CD4-positive, alpha-beta T cell (primary cell): ENCODE data around the gene MICALL2. TPM values are rescaled to one million over a fixed set of nuclear protein-coding genes. Genes with fewer than 3 reads are reported as not detected.

Experiments used
- ATAC-seq: fragments of 200-7000 bp; cut with Tn5 transposase; one replicate; pipeline ENCODE4 v1.10.0; 2022; ENCODE audit warnings: mild to moderate bottlenecking; ENCODE audit not compliant: poor library complexity
- CTCF ChIA-PET: fragments of 350-600 bp; sonication (Branson Sonifier 250); formaldehyde crosslinking; loops from one replicate; lab custom pipeline; 2021; ENCODE audit warnings: antibody characterized with exemption, inconsistent platforms; lab: Charles Lee
- POLR2A ChIA-PET: fragments of 350-600 bp; sonication (Branson Sonifier 250); formaldehyde crosslinking; loops from one replicate; lab custom pipeline; 2021; ENCODE audit warnings: antibody characterized with exemption, inconsistent platforms; lab: Charles Lee
- DNase-seq, 14 experiments: peaks; one replicate each; pipeline ENCODE4 v3.0.0-alpha.2; 2013 to 2020; ENCODE audit warnings: mixed read lengths in 2 of 14
- H3K27ac ChIP-seq, 2 donors: one replicate each; pipeline versions ENCODE4 v1.5.1 to v1.7.0; 2013; ENCODE audit warnings: low read length in 2 of 2, low read depth in 1 of 2, mild to moderate bottlenecking in 1 of 2
- H3K27me3 ChIP-seq, 2 experiments: 1 replicate in 1 of 2; 2 replicates in 1 of 2; pipeline versions ENCODE4 v1.6.1 to v1.7.0; 2013; ENCODE audit warnings: low read length in 2 of 2, control low read depth in 1 of 2, mild to moderate bottlenecking in 1 of 2, moderate library complexity in 1 of 2; ENCODE audit not compliant: insufficient read depth in 2 of 2, control insufficient read depth in 1 of 2
- H3K36me3 ChIP-seq: one replicate; pipeline ENCODE4 v1.6.1; 2013; ENCODE audit warnings: low read length, control low read depth; ENCODE audit not compliant: insufficient read depth
- H3K4me1 ChIP-seq: one replicate; pipeline ENCODE4 v1.6.1; 2013; ENCODE audit warnings: low read length, control low read depth; ENCODE audit not compliant: insufficient read depth
- H3K4me3 ChIP-seq: one replicate; pipeline ENCODE4 v1.5.1; 2013; ENCODE audit warnings: mild to moderate bottlenecking, low read length, moderate library complexity
- H3K9me3 ChIP-seq, 2 experiments: 1 replicate in 1 of 2; 2 replicates in 1 of 2; pipeline versions ENCODE4 v1.6.1 to v1.7.0; 2013; ENCODE audit warnings: low read length in 2 of 2, mild to moderate bottlenecking in 2 of 2, control low read depth in 1 of 2, moderate library complexity in 1 of 2; ENCODE audit not compliant: control insufficient read depth in 1 of 2, insufficient read depth in 1 of 2
- H3K27ac Mint-ChIP-seq: one replicate; pipeline ENCODE4 v1.8.0; 2020; ENCODE audit warnings: mixed read lengths
- H3K27me3 Mint-ChIP-seq: one replicate; pipeline ENCODE4 v1.8.0; 2021; ENCODE audit warnings: mixed read lengths
- H3K36me3 Mint-ChIP-seq: one replicate; pipeline ENCODE4 v1.8.0; 2021; ENCODE audit warnings: low read depth, mixed read lengths
- H3K4me1 Mint-ChIP-seq: one replicate; pipeline ENCODE4 v1.8.0; 2021; ENCODE audit warnings: low read depth, mixed read lengths
- H3K4me3 Mint-ChIP-seq: one replicate; pipeline ENCODE4 v1.8.0; 2020; ENCODE audit warnings: mild to moderate bottlenecking, mixed read lengths
- H3K9me3 Mint-ChIP-seq: one replicate; pipeline ENCODE4 v1.8.0; 2020; ENCODE audit warnings: mixed read lengths
- intact Hi-C, 2 experiments: fragments of 100-400 bp; cut with DNase I in 1 of 2; cut with micrococcal nuclease in 1 of 2; formaldehyde crosslinking; loops; one replicate each; pipeline versions ENCODE4 v1.15.1 to v1.9.0; 2023 to 2025; cut with DNase I, micrococcal nuclease
- total RNA-seq, 174 experiments: library from RNA in 2 of 174; stranded (reverse) in 2 of 174; gene quantifications; one replicate each; pipeline ENCODE4 v1.2.3 and lab custom pipeline; 2021 to 2026
- TF ChIP-seq, protein P1 (sequence below): fragments of 200-600 bp; IDR thresholded peaks from one replicate; pipeline ENCODE4 v1.8.0; 2022; ENCODE audit warnings: antibody characterized with exemption, mild to moderate bottlenecking

The MICALL2 gene
- total RNA-seq, 2 experiments from 2014 or later = 1.9 to 2.2 TPM

DNA sequence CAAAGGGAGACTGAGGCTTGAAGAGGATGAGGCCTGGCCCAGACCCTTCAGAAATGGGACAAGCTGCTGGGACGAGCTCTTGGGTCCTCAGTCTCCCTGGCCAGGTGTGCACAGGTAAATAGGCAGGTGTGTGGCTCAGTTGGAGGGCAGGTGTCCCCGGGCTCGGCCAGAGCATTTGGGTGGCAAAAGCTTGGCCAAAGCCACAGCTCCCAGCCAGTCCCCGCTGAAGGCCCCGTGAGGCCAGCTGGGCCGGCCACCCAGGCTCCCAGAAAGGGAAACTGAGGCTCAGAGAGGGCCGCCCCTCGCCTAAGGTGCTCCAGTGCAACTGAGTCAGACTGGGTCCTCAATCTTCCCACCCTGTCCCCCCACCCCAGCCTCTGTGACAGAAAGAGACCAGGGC, 37.3 kb downstream of the MICALL2 start:
- Mint-ChIP-seq H3K4me3 (no peak overlapping the region), H3K9me3 (no peaks in the 10 kb centered on the region), H3K27ac (no peak overlapping the region), H3K36me3 (no peaks in the 10 kb centered on the region), H3K27me3 (peaks cover 20% of the 10 kb centered on the region), H3K4me1 (peaks cover 15% of the 10 kb centered on the region)
- DNase-seq = no peak
- TF ChIP-seq, protein P1, sequence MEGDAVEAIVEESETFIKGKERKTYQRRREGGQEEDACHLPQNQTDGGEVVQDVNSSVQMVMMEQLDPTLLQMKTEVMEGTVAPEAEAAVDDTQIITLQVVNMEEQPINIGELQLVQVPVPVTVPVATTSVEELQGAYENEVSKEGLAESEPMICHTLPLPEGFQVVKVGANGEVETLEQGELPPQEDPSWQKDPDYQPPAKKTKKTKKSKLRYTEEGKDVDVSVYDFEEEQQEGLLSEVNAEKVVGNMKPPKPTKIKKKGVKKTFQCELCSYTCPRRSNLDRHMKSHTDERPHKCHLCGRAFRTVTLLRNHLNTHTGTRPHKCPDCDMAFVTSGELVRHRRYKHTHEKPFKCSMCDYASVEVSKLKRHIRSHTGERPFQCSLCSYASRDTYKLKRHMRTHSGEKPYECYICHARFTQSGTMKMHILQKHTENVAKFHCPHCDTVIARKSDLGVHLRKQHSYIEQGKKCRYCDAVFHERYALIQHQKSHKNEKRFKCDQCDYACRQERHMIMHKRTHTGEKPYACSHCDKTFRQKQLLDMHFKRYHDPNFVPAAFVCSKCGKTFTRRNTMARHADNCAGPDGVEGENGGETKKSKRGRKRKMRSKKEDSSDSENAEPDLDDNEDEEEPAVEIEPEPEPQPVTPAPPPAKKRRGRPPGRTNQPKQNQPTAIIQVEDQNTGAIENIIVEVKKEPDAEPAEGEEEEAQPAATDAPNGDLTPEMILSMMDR = no peak
- CTCF ChIA-PET = no interaction called here
- H3K27me3 ChIP-seq = peaks cover 0 to 3% of the 10 kb centered on the region in 2 experiments
- ATAC-seq = no peak
- POLR2A ChIA-PET = no interaction called here
- H3K4me3 ChIP-seq = no peak overlapping the region
- no peak overlapping the region for H3K27ac ChIP-seq
- peaks cover 16% of the 10 kb centered on the region for H3K4me1 ChIP-seq
- H3K36me3 ChIP-seq = no peaks in the 10 kb centered on the region
- no peaks in the 10 kb centered on the region for H3K9me3 ChIP-seq
- intact Hi-C loops = no loop called here

DNA sequence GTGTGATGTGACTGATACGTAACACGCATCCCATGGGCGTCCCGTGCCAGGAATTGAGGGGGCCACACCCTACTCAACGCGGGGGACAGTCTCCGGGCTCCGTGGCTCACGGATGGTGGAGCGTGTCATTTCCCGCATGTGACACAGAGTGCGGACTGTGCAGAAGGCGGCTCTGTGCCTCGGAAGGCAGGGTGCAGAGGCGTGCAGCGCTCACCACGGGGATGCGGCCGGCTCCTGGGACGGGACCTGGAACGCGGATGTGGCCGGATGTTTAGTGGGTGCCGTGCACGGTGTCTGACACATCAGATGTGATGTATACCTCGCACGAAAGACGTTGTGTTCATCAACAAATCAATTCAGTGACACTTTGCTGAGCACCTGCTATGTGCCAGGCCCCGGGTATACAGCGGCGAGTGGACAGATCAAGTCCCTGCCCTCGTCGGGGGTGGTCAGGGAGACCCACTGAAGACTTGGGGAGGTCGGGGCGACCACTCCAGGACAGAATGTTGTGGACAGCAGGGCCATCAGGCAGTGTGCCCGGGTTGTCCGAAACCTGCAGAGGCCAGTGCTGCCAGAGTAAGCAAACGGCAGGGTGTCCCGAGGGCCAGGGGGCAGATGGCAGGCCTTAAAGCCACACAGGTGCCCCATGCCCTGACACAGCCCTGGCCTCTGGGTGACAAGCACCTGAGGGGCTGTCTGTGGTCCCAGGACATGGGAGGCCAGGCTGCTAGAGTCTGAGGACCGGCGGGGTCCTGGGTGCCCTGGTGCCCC, 38.1 kb downstream of the MICALL2 start:
- CTCF ChIA-PET = no interaction called here
- Histone ChIP-seq H3K36me3 (no peaks in the 10 kb centered on the region), H3K4me1 (peaks cover 17% of the 10 kb centered on the region), H3K9me3 (no peaks in the 10 kb centered on the region), H3K4me3 (no peak overlapping the region), H3K27ac (no peak overlapping the region), H3K27me3 (peaks cover 0 to 3% of the 10 kb centered on the region in 2 experiments)
- no peak for DNase-seq
- Mint-ChIP-seq H3K9me3 (no peaks in the 10 kb centered on the region), H3K36me3 (no peaks in the 10 kb centered on the region), H3K4me3 (no peak overlapping the region), H3K27ac (no peak overlapping the region), H3K4me1 (peaks cover 17% of the 10 kb centered on the region), H3K27me3 (peaks cover 20% of the 10 kb centered on the region)
- intact Hi-C loops = no loop called here
- POLR2A ChIA-PET = no interaction called here
- TF ChIP-seq, protein P1 = no peak
- no peak for ATAC-seq

DNA sequence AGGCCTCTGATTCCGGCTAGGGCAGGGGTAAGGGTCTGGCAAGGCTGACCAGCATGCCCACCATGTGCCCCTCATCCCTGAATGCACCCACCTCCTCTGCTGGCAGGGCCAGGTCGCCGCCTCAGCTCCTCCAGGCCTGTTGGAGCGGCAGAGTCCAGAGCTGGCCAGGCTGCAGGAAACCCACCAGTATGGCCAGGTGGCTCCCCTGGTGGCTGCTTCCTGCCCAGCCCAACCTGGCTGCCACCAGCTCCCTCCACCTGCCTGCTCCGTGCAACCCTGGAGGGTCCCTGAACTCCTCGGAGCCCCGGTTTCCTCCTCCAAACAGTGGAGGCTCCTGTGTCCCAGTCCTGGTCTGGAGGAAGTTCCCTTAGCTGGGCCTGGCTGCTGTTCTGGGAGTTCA, 39.6 kb downstream of the MICALL2 start:
- Histone ChIP-seq H3K27me3 (peaks cover 0 to 3% of the 10 kb centered on the region in 2 experiments), H3K36me3 (no peaks in the 10 kb centered on the region), H3K4me3 (no peak overlapping the region), H3K27ac (no peak overlapping the region), H3K9me3 (no peaks in the 10 kb centered on the region), H3K4me1 (peaks cover 17% of the 10 kb centered on the region)
- CTCF ChIA-PET = no interaction called here
- DNase-seq (no peak), ATAC-seq (no peak)
- H3K36me3 Mint-ChIP-seq = no peaks in the 10 kb centered on the region
- no peaks in the 10 kb centered on the region for H3K9me3 Mint-ChIP-seq
- H3K27ac Mint-ChIP-seq = no peak overlapping the region
- H3K27me3 Mint-ChIP-seq = peaks cover 17% of the 10 kb centered on the region
- POLR2A ChIA-PET = no interaction called here
- H3K4me1 Mint-ChIP-seq = peaks cover 17% of the 10 kb centered on the region
- intact Hi-C loops = no loop called here
- TF ChIP-seq, protein P1 = no peak
- H3K4me3 Mint-ChIP-seq = no peak overlapping the region
